K562 (cell line): ENCODE measurements around the gene TTC19. TPM values are rescaled to one million over a fixed set of nuclear protein-coding genes. Genes with fewer than 3 reads are reported as not detected.

Source experiments
- CHD2 ChIP-seq: IDR thresholded peaks from 2 replicates; pipeline ENCODE4 v1.6.1; 2011; ENCODE audit warnings: low read depth, low read length
- CREB1 ChIP-seq, 2 experiments: sonication (generic) in 1 of 2; formaldehyde crosslinking in 1 of 2; IDR thresholded peaks; 2 replicates each; pipeline versions ENCODE4 v1.6.1 to v1.8.0; 2012 to 2022; ENCODE audit warnings: inconsistent platforms in 1 of 2, mild to moderate bottlenecking in 1 of 2, missing genetic modification reagents in 1 of 2, moderate library complexity in 1 of 2
- DPF2 ChIP-seq: fragments of 450-650 bp; IDR thresholded peaks from 2 replicates; pipeline ENCODE4 v1.6.1; 2016
- E2F1 ChIP-seq: sonication (generic); formaldehyde crosslinking; IDR thresholded peaks from 2 replicates; pipeline ENCODE4 v1.8.1; 2023; ENCODE audit warnings: mild to moderate bottlenecking, missing genetic modification reagents, moderate library complexity
- EP300 ChIP-seq: IDR thresholded peaks from 2 replicates; pipeline ENCODE4 v1.6.1; 2012; ENCODE audit warnings: low read length, improper control_type of control experiment
- MAX ChIP-seq: sonication (generic); formaldehyde crosslinking; IDR thresholded peaks from 2 replicates; pipeline ENCODE4 v1.9.0; 2022; ENCODE audit warnings: mild to moderate bottlenecking, missing genetic modification reagents
- MAZ ChIP-seq, 2 experiments: fragments of 450-650 bp in 1 of 2; sonication (generic) in 1 of 2; formaldehyde crosslinking; IDR thresholded peaks in 1 of 2; conservative IDR thresholded peaks in 1 of 2; 2 replicates each; pipeline versions ENCODE4 v1.4.0 to v1.5.0; 2020; ENCODE audit warnings: mild to moderate bottlenecking in 1 of 2, missing genetic modification reagents in 1 of 2
- MITF ChIP-seq: IDR thresholded peaks from 2 replicates; pipeline ENCODE4 v1.6.1; 2014; ENCODE audit warnings: antibody characterized with exemption
- NELFE ChIP-seq: IDR thresholded peaks from 2 replicates; pipeline ENCODE4 v1.6.1; 2011; ENCODE audit warnings: mild to moderate bottlenecking; ENCODE audit not compliant: insufficient read depth, insufficient read length
- NFXL1 ChIP-seq: fragments of 450-650 bp; formaldehyde crosslinking; IDR thresholded peaks from 2 replicates; pipeline ENCODE4 v1.4.0; 2021; ENCODE audit warnings: mild to moderate bottlenecking
- SLC30A9 ChIP-seq: fragments of 250-450 bp; sonication (Bioruptor Pico); IDR thresholded peaks from 2 replicates; pipeline ENCODE4 v1.8.0; 2022; ENCODE audit warnings: mild to moderate bottlenecking, moderate library complexity
- TAF15 ChIP-seq: fragments of 200-400 bp; formaldehyde crosslinking; IDR thresholded peaks from 2 replicates; pipeline ENCODE4 v1.6.1; 2017; ENCODE audit warnings: mild to moderate bottlenecking, low read depth, low read length, moderate library complexity
- TAL1 ChIP-seq: fragments of 450-650 bp; IDR thresholded peaks from 2 replicates; pipeline ENCODE4 v1.6.1; 2016; ENCODE audit warnings: mild to moderate bottlenecking
- TBL1XR1 ChIP-seq, 2 experiments: IDR thresholded peaks; 2 replicates each; pipeline ENCODE4 v1.6.1; 2012; ENCODE audit warnings: improper control_type of control experiment in 2 of 2, low read length in 2 of 2, mild to moderate bottlenecking in 1 of 2
- ZNF707 ChIP-seq: fragments of 250-450 bp; sonication (Bioruptor Pico); conservative IDR thresholded peaks from 2 replicates; pipeline ENCODE4 v1.8.0; 2022; ENCODE audit warnings: inconsistent platforms, mild to moderate bottlenecking, moderate library complexity
- ZNF75A ChIP-seq: fragments of 450-650 bp; formaldehyde crosslinking; IDR thresholded peaks from 2 replicates; pipeline ENCODE4 v1.4.0; 2020; ENCODE audit warnings: mild to moderate bottlenecking
- ZNF766 ChIP-seq: fragments of 200-800 bp; sonication (Bioruptor generic); conservative IDR thresholded peaks from 2 replicates; pipeline ENCODE4 v1.6.1; 2016; ENCODE audit warnings: missing genetic modification characterization, missing compliant biosample characterization
- polyA plus RNA-seq, 8 experiments: library from polyadenylated mRNA; depleted of rRNA in 4 of 8; stranded (reverse) in 5 of 8; unstranded in 3 of 8; fragments of >200 nt; fragmentation: Nextera tagmentation in 2 of 8; fragmentation: Illumina TruSeq in 1 of 8; extraction: Ambion mirVana in 2 of 8; extraction: Trizol in 1 of 8; gene quantifications; 2 replicates each; pipeline versions ENCODE4 v1.2.1 to v1.2.3, GENCODE V29; 2011 to 2014; ENCODE audit warnings: inconsistent platforms in 1 of 8, missing spikeins in 1 of 8
- total RNA-seq, 7 experiments: library from RNA; depleted of rRNA in 6 of 7; stranded (reverse); fragments of >200 nt in 6 of 7; fragmentation: Illumina TruSeq in 2 of 7; extraction: Trizol in 2 of 7; gene quantifications; 2 replicates each; pipeline versions ENCODE4 v1.2.1 to v1.2.3, GENCODE V29; 2011 to 2021; ENCODE audit warnings: low replicate concordance in 1 of 7
- TF ChIP-seq, protein P1 (sequence below): sonication (generic); formaldehyde crosslinking; IDR thresholded peaks from 2 replicates; pipeline ENCODE4 v1.4.0; 2020; ENCODE audit warnings: mild to moderate bottlenecking, missing genetic modification reagents
- TF ChIP-seq, protein P2 (sequence below), 2 experiments: IDR thresholded peaks in 1 of 2; conservative IDR thresholded peaks in 1 of 2; 2 replicates each; pipeline ENCODE4 v1.6.1; 2016; ENCODE audit warnings: low read depth in 2 of 2, mild to moderate bottlenecking in 1 of 2, missing compliant biosample characterization in 1 of 2, missing genetic modification characterization in 1 of 2, moderate library complexity in 1 of 2

TTC19 gene
- total and polyA plus RNA-seq, 9 of the 15 experiments (the other 6 are each of a cell fraction or from before 2014, with no cell fraction given), result 8.1 to 60.8 (median 25.3) TPM

DNA sequence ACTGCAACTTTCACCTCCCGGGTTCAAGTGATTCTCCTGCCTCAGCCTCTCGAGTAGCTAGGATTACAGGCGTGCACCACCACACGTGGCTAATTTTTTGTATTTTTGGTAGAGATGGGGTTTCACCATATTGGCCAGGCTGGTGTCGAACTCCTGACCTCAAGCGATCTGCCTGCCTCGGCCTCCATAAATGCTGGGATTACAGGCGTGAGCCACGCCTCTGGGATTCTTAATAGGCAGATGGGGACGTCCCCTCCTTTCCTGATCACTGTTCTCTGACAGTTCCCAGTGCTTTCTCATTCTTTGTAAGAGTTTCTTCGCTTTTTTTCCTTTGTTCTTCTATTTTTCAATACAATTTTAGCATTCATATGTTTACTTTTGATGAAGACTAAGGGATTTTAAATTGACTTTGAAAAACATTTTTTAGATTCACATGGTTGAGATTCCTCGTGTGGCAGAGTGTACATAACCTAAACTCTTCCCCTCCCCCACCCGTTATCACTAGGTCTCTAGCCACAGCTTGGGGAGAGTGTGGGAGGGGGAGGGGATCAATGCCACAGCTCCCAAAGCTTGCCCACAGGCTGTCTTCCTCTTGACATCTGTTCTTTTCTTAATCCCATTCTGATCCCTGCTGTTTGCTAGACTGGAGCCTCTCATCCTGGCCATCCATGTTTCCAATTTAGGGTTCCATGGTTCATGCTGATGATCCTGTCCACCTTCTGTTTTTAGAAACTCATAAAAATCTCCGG, 43.7 kb upstream of the TTC19 start (continued):
- peak; percentile 65; the same call in 1 of the 2 replicates for TF ChIP-seq EP300
- no peak for TF ChIP-seq ZNF707 (CRISPR knock-in tag)
- no peak for TF ChIP-seq MITF
- TF ChIP-seq ZNF766 (CRISPR knock-in tag), result 0 out of 2 replicates have a peak, but pooled peaks have one; percentile 24
- peak; percentile 42; the same call in 1 of the 2 replicates for TF ChIP-seq CHD2
- TF ChIP-seq NFXL1 (CRISPR knock-in tag), result no peak
- peak in 1 of 2 experiments; percentile 38; a peak in 1 of 4 replicates for TF ChIP-seq TBL1XR1 (IDR thresholded peaks at IDR 0.05; ENCODE audit: low read length in 2 of 2)
- no peak for TF ChIP-seq TAF15
- no peak for TF ChIP-seq SLC30A9 (CRISPR knock-in tag)
- TF ChIP-seq CREB1 (IDR thresholded peaks at IDR 0.05), result no peak
- no peak for TF ChIP-seq CREB1 (CRISPR knock-in tag; IDR thresholded peaks at IDR 0.05)
- peak; percentile 47 for TF ChIP-seq TAL1
- peak; percentile 71 for TF ChIP-seq DPF2
- TF ChIP-seq NELFE, result no peak
- TF ChIP-seq, protein P1, sequence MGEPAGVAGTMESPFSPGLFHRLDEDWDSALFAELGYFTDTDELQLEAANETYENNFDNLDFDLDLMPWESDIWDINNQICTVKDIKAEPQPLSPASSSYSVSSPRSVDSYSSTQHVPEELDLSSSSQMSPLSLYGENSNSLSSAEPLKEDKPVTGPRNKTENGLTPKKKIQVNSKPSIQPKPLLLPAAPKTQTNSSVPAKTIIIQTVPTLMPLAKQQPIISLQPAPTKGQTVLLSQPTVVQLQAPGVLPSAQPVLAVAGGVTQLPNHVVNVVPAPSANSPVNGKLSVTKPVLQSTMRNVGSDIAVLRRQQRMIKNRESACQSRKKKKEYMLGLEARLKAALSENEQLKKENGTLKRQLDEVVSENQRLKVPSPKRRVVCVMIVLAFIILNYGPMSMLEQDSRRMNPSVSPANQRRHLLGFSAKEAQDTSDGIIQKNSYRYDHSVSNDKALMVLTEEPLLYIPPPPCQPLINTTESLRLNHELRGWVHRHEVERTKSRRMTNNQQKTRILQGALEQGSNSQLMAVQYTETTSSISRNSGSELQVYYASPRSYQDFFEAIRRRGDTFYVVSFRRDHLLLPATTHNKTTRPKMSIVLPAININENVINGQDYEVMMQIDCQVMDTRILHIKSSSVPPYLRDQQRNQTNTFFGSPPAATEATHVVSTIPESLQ, result no peak
- TF ChIP-seq, protein P2, sequence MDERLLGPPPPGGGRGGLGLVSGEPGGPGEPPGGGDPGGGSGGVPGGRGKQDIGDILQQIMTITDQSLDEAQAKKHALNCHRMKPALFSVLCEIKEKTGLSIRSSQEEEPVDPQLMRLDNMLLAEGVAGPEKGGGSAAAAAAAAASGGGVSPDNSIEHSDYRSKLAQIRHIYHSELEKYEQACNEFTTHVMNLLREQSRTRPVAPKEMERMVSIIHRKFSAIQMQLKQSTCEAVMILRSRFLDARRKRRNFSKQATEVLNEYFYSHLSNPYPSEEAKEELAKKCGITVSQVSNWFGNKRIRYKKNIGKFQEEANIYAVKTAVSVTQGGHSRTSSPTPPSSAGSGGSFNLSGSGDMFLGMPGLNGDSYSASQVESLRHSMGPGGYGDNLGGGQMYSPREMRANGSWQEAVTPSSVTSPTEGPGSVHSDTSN (CRISPR knock-in tag; IDR thresholded peaks at IDR 0.05; ENCODE audit: low read depth), result no peak
- TF ChIP-seq, protein P2 (tag; conservative IDR thresholded peaks at IDR 0.05; ENCODE audit: low read depth), result no peak
- 0 out of 4 replicates have a peak, but pooled peaks of 1 of the 2 experiments have one; percentile 24 for TF ChIP-seq MAZ (CRISPR knock-in tag; conservative IDR thresholded peaks at IDR 0.05 in 1 of 2, IDR thresholded peaks at IDR 0.05 in 1 of 2)
- TF ChIP-seq ZNF75A (CRISPR knock-in tag), result no peak
- 0 out of 2 replicates have a peak, but pooled peaks have one; percentile 6 for TF ChIP-seq MAX
- no peak for TF ChIP-seq E2F1 (CRISPR knock-in tag)
